ENCODE data around the gene CEP89.
A peak's percentile ranks its signal among the peaks of the same experiment; 100 is the strongest.
"Not testable (repeated sequence)": the region's sequence is repeated elsewhere in the genome, so short reads cannot be mapped to it uniquely, and the experiment has no call there.

CEP89 gene

DNA sequence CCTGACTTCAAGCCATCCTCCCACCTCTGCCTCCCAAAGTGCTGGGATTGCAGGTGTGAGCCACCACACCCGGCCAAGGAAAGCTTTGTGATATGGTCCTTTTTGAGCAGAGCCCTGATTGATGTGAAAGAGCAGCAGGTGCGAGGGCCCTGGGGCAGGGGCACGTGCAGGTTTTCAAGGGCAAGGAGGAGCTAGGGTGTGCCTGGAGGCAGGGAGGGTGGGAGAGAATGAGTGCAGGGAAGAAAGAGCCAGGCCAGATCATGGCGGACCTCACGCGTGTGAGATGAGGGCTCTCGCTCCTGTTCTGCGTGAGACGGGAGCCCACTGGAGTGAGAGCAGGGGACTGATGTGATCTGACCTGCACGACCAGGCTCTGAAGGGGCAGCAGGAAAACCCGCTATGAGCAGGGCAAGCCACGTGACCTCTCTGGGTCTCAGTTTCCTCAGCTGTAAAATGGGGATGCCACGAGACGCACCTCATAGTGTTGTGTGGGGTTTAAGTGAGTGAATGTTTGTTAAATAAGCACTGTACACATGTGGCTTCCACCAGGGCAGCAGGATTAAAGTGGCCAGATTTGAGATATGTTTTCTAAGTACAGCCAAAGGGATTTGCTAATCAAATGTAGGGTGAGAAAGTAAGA is 26.1 kb upstream of the CEP89 start:
- peaks cover 40% of the 10 kb centered on the region for H3K4me1 ChIP-seq
- no peaks in the 10 kb centered on the region for H3K9me3 ChIP-seq
- H3K36me3 ChIP-seq, result no peaks in the 10 kb centered on the region
- H3K4me3 ChIP-seq, result no peak overlapping the region
- H4K20me1 ChIP-seq, result no peaks in the 10 kb centered on the region
- no peak overlapping the region for H3K9ac ChIP-seq
- no peaks in the 10 kb centered on the region for H3K27me3 ChIP-seq
- no peak overlapping the region for H3K4me2 ChIP-seq
- TF ChIP-seq Cebpa-rat (IDR thresholded peaks at IDR 0.05), result no peak
- no peak overlapping the region for H3K27ac ChIP-seq

DNA sequence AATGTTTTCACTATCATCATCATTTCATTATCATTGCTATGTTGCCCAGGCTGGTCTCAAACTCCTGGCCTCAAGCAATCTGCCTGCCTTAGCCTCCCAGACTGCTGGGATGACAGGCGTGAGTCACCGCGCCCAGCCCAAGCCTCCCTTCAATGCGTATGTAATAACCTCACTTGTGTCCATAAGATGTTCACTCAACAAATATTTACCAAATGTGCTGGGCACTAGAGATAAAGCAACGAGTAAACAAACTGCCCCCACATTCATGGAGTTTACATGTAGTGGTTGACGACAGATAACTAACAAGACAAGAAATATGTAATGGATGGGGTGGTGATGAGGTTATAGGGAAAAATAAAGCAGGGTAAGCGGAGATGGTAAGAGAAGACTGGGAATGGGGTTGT is 25.3 kb upstream of the CEP89 start:
- H3K9ac ChIP-seq, H3K9me3 ChIP-seq, H3K27me3 ChIP-seq, H3K27ac ChIP-seq, H4K20me1 ChIP-seq, H3K36me3 ChIP-seq, H3K4me3 ChIP-seq, H3K4me2 ChIP-seq: not testable (repeated sequence)
- peaks cover 32% of the 10 kb centered on the region for H3K4me1 ChIP-seq

DNA sequence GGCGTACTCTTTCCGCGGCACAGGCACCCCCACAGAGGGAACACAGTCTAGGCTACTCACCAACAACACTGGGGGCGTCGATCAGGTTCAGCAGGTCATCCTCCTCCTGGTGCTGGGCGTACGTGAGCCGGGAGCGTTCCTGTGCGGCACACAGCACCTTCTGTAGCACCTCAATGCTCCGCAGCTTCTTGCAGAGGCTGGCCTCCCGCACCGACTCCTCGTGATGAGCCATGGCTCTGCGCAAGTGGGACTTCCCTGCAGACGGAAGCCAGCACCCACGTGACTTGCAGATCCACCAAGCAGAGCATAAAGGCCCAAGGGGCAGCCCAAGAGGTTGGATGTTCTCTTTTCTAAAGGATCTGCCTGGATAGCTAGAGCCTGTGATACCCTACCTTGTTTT is 24.2 kb upstream of the CEP89 start:
- H4K20me1 ChIP-seq, H3K9ac ChIP-seq, H3K27me3 ChIP-seq, H3K27ac ChIP-seq, H3K36me3 ChIP-seq, H3K9me3 ChIP-seq, H3K4me3 ChIP-seq, H3K4me2 ChIP-seq: not testable (repeated sequence)
- H3K4me1 ChIP-seq, result peaks cover 30% of the 10 kb centered on the region

DNA sequence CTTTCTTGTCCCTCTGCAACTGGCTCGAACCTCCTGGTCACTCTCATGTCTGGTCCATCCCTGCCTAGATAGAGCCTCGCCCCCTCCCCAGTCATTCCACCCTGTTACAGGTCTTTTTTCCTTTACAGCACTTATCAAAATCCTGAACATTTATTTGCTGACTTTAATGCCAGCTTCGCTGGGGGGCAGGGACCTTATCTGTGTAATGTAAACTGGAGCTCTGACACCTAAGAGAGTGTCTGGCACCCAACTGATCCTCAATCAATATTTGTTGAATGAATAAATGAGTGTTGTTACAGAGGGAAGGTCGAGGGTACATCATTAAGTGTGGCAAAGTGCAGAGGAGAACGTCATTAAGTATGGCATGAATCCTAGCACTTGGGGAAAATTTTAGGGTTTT is 17.0 kb upstream of the CEP89 start:
- H3K36me3 ChIP-seq, result no peaks in the 10 kb centered on the region; the same call in 1 of the 2 replicates
- H3K27me3 ChIP-seq, result no peaks in the 10 kb centered on the region

DNA sequence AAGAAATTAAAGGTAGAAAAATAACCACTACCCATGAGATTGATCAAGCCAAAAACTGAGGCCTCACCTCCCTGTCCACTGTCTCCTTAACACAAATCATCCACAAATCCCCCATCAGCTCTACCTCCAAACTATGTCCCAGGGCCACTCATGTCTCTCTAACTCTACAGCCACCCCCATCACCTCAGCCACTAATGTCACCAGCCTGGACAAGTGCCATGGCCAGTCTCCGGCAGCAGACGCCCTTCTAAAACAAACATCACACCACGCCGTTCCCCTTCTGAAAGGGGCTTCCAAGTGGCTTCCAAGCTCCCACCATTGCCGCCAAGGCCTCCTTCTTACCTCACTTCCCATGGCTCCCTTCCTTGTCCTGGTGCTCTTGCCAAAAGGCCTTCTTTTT is 16.5 kb upstream of the CEP89 start:
- not testable (repeated sequence) for H3K4me2 ChIP-seq, H3K9me3 ChIP-seq, H3K27ac ChIP-seq, H3K27me3 ChIP-seq, H3K36me3 ChIP-seq, H3K4me3 ChIP-seq, H3K9ac ChIP-seq, H4K20me1 ChIP-seq
- H3K4me1 ChIP-seq, result peaks cover 10% of the 10 kb centered on the region

More for the DNA sequence above, 17.0 kb upstream of the CEP89 start:
- Histone ChIP-seq H3K9ac (no peak overlapping the region), H3K4me2 (no peak overlapping the region), H3K4me3 (no peak overlapping the region), H3K4me1 (peaks cover 10% of the 10 kb centered on the region), H4K20me1 (no peaks in the 10 kb centered on the region), H3K27ac (no peak overlapping the region), H3K9me3 (no peaks in the 10 kb centered on the region)
- no peak for TF ChIP-seq Cebpa-rat (IDR thresholded peaks at IDR 0.05)

DNA sequence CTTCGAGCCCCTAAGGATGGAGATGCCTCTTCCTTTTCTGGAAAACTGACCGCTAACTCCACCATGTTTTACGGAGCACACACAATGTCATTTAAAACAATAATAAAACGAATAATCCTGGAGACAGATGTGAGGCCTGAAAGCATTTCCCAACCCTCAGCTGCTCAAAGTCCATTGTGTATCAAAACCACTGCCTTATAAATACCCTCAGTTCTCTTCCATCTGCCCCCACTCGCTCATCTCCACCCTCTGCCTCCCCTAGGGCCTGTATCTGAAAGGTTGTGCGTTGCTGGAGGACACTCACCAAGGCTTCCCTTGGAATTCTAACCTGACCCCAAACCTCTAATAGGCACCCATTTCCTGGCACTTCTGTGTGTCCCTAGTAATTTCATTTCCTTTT is 10.7 kb upstream of the CEP89 start:
- not testable (repeated sequence) for H3K27ac ChIP-seq, H3K4me1 ChIP-seq, H3K36me3 ChIP-seq, H3K9me3 ChIP-seq, H3K4me2 ChIP-seq, H4K20me1 ChIP-seq, H3K27me3 ChIP-seq, H3K9ac ChIP-seq, H3K4me3 ChIP-seq

DNA sequence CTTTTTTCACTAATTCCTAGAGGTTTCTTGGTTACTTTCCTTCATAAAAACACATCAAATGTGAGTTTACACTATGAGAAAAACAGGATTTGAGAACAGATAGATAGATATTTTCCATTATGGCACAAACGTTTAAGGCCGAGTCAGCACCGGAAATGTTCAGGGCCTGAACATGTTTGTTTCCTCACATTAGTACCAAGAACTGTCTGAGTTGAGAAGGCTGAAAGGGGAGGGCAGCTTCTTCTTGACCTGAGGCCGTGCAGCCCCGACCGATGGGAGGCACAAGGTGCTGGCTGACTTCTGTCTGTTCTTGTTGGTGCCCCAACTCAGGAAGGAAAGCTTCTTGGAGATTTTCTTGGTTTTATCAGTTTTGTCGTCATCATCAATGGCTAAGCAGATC is 8.0 kb upstream of the CEP89 start:
- H3K27ac ChIP-seq, H3K4me1 ChIP-seq, H3K4me3 ChIP-seq, H3K27me3 ChIP-seq, H4K20me1 ChIP-seq, H3K9ac ChIP-seq, H3K9me3 ChIP-seq, H3K4me2 ChIP-seq: not testable (repeated sequence)
- H3K36me3 ChIP-seq, result peaks cover 18% of the 10 kb centered on the region; the same call in 1 of the 2 replicates

DNA sequence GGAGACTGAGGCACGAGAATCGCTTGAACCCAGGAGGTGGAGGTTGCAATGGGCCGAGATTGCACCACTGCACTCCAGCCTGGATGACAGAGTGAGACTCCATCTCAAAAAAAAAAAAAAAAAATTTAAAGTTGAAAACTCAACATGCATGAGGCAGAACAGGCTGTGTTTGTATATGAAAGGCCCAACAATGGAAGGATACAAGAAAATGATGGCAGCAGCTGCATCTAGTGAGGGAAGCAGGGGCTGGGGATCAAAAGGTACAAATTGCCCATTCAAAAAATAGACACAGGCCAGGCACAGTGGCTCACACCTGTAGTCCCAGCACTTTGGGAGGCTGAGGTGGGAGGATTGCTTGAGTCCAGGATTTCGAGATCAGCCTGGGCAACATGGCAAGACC is 6.1 kb upstream of the CEP89 start:
- not testable (repeated sequence) for H3K4me2 ChIP-seq, H3K4me3 ChIP-seq, H3K27ac ChIP-seq, H3K27me3 ChIP-seq, H3K9ac ChIP-seq, H3K9me3 ChIP-seq, H4K20me1 ChIP-seq, H3K4me1 ChIP-seq
- H3K36me3 ChIP-seq, result peaks cover 18% of the 10 kb centered on the region; the same call in 1 of the 2 replicates

DNA sequence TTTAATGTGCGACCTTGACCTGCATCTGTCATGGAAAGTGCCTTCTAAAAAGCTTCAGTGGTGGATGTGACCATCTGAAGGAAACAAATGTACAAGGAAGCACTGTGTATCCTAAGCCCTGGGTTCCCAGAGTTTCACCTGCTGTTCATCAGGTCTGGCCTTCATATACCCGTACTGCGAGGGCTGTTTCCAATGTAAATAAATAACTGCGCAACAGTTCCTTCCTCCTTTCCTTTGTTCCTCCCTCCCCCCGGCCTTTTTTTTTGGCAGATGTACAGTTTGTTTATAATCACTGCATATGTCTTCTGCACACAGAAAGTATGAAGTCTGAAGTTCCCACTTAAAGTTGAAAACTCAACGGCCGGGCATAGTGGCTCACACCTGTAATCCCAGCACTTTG is 5.5 kb upstream of the CEP89 start:
- Histone ChIP-seq H3K27me3 (no peaks in the 10 kb centered on the region), H3K27ac (no peak overlapping the region), H3K4me2 (no peak overlapping the region), H4K20me1 (no peaks in the 10 kb centered on the region), H3K4me3 (no peak overlapping the region), H3K4me1 (peaks cover 9% of the 10 kb centered on the region), H3K9me3 (no peaks in the 10 kb centered on the region), H3K9ac (no peak overlapping the region), H3K36me3 (peaks cover 18% of the 10 kb centered on the region; the same call in 1 of the 2 replicates)
- no peak for TF ChIP-seq Cebpa-rat (IDR thresholded peaks at IDR 0.05)

DNA sequence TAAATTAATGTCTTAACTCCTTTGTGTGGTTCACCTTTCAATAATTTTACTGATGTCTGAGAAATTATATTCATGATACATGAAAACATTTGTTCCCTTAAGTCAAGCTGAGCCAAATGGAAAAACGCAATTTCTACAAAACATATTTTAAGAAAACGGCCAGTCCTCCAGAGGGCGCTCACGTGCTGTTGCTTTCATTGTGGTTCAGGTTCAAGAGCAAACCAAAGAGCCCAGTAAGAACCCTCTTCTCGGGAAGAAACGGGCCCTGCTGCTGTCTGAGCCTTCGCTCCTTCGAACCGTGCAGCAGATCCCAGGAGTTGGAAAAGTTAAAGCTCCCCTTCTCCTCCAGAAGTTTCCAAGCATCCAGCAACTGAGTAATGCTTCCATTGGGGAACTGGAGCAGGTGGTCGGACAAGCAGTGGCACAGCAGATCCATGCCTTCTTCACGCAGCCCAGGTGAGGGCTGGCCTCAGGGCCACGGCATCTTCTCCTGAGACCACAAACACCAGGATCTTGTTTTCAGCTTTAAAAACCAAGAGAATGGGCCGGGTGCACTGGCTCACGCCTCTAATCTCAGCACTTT is 4.6 kb upstream of the CEP89 start:
- Histone ChIP-seq H3K27me3 (no peaks in the 10 kb centered on the region), H3K4me1 (peaks cover 11% of the 10 kb centered on the region), H3K4me3 (no peak overlapping the region), H3K4me2 (no peak overlapping the region), H3K9ac (no peak overlapping the region), H3K27ac (no peak overlapping the region), H3K36me3 (peaks cover 18% of the 10 kb centered on the region; the same call in 1 of the 2 replicates), H4K20me1 (no peaks in the 10 kb centered on the region), H3K9me3 (no peaks in the 10 kb centered on the region)
- no peak for TF ChIP-seq Cebpa-rat (IDR thresholded peaks at IDR 0.05)

DNA sequence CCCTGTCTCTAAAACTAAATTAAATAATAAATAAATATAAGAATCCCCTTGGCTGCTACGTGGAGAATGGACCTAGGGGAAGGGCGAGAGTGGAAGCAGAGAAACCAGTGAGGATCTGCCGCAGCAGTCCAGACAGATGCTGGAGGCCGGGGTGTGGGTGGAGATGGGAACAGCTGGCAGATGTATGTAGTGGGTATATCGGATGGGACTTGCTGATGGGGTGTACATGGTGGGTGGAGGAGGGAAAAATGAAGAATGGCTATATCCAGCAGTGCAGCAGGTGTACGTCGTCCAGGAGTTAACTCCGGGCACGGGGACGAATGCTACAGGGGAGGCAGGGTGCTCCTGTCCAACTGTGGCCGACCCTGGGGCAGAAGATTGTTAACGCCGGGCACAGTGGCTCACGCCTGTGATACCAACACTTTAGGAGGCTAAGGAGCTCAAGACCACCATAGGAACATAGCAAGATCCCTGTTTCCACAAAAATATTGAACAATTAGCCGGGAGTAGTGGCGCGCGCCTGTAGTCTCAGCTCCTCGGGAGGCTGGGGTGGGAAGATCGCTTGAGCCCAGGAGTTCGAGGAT is 654 bp downstream of the CEP89 start:
- peak overlapping the region; percentile 78 for H3K4me3 ChIP-seq
- H3K4me1 ChIP-seq, result peaks cover 22% of the 10 kb centered on the region
- H3K27me3 ChIP-seq, result no peaks in the 10 kb centered on the region
- H3K4me2 ChIP-seq, result peak overlapping the region; percentile 85
- H3K9ac ChIP-seq, result peak overlapping the region; percentile 76
- H3K36me3 ChIP-seq, result peaks cover 25% of the 10 kb centered on the region
- TF ChIP-seq Cebpa-rat (IDR thresholded peaks at IDR 0.05), result no peak
- no peak overlapping the region for H3K27ac ChIP-seq
- H4K20me1 ChIP-seq, result no peaks in the 10 kb centered on the region
- no peaks in the 10 kb centered on the region for H3K9me3 ChIP-seq

Data from BLaER1 (cell line).